Activated CD4-positive, alpha-beta T cell treated with anti-CD3 and anti-CD28 coated beads for 1 hour (primary cell): ENCODE measurements around the gene SEPTIN8.

Experiments used
- DNase-seq: peaks from one replicate; pipeline ENCODE4 v3.0.0-alpha.2; 2020

SEPTIN8 gene

DNA sequence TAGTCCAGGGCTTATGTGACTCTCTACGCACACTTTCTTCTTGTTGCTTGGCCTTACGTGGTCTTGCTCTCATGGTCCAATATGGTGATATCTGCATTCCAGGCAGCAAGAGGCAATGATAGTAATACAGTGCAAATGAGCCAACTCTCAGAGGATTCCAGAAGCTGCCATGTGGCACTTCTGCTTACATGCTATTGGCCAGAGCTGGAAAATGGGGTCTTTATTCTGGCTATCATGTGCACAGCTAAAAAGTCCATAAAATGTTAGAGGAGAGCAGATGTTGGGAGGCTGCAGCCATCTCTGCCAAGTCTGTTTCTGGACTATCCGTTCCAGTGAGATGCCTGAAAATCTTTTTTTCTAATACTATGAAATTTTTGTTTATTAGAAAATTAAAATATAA lies 2.9 kb upstream of the SEPTIN8 start:
- no peak for DNase-seq

DNA sequence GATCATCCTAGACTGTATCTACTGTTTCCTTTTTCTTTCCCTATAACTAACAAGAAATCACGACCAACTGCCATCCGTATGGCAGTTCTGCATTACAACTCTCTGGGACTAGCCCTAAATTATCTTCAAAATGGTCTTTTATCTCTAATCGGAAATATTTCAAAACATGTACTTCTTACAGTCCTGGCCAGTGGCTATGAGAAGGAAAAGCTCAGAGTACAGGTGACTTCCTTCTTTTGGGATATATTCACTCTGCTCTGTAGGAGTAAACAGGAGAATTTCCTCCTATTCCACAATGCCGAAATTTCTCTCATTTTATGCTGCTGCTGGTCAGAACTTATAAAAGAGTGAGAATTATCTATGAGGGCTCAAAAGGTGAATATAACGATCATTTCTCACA lies 1.8 kb upstream of the SEPTIN8 start:
- no peak for DNase-seq

DNA sequence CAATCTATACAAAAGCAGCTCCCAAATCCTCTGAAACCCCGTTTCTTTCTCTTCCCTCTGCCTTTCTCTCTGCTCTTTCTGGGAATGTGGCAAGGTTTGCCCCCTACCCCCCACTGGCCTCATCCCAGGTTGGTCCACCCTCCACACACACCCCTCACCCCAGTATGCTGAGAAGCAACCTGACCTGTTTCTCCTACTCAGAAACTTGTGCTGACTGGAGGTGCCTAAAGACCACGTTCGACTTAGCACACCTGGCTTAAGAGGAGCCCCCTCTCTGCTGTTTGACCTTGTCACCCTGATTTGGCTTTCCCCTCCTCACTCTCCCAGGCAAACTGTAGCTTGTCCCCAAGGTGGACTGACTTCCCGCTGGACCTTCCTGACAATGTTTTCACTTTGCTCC lies 1.1 kb upstream of the SEPTIN8 start:
- DNase-seq = no peak

DNA sequence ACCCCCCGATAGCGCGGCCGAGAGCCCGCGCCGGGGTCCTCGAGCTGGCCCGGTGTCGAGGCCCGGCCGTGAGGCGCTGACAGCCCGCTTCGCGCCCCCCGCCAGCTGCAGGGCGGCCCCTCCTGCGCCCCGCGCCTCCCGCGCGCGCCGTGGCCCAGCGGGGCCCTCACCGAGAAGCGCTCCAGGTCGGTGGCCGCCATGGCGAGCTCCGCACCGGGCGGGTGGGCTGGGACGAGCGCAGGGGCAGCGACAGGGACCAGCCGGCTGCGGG lies 166 bp downstream of the SEPTIN8 start:
- no peak for DNase-seq

DNA sequence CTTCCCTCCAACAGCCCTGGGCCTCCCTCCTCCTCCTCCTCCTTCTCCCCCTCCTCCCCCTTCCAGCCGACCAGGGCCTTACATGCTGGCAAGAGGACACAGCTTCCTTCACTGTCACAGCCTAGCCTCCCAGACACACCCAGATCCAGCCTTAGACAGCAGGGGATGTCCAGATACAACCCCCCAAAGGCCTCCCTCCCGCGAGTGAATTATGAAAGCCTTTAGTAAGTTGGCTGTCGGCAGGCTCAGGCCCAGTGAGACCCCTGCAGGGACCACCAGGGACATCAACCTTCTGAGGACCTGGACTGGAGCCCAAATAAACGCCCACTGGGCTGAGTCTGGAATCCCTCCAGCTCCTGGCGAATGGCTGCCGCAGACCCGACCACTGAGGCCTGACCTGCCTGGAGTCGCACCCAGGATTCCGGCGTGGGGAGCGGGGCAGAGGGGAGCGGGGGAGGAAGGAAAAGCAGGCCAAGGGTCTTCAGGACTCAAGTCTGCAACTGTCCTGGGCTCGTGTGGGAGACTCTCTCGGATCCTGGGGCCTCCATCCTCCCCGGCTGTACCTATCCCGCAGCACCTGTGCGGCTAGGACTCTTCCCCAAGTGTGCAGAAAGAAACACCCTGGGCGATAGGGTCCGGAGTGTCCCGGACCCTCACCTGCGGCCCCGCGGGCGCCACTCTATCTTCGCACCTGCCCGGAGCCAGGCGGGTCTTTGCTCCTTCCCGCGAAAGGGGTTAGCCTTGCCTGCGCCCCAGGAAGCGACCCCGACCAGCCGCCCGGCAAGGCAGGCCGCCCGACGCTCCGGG lies 705 bp downstream of the SEPTIN8 start:
- no peak for DNase-seq

DNA sequence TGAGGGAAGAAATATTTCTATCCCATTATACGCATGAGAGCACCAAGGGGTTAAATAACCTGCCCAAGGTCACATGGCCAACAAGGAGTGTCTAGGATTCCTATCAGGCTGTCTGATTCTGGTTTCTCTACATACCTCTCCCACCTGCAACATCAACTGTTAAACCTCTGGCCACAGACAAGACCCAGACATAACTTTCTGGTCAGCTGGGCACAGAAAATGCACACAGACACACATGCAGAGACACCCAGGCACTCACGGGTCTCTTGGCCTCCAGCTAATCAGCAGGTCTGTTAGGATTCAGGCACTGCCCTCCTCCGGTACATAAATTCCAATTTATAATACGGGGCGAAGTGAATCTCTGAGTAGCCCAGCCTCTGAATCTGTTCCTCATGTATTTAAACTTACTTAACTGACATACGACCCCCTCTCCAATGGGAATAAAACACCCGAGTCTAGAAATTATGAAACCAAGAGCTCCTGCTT lies 1.5 kb downstream of the SEPTIN8 start:
- no peak for DNase-seq

DNA sequence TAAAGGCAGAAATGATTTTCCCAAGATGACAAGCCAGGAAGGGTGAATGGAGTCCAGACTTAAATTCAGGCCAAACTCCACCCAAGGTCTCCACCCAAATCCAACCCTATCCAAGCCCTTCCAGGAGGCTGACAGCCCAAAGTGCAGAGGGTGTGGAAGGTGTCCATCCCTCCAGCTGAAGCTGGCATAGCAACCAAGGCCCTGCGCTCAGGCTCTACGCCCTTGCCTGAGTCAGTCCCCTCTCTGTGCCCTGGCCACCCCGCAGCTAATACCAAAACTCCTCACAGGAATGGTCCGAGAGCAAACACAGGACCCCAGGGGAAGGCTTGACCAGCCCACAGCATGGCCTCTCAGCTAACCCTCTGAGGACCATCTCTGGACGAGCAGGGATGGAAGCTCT lies 2.1 kb downstream of the SEPTIN8 start:
- DNase-seq = no peak

DNA sequence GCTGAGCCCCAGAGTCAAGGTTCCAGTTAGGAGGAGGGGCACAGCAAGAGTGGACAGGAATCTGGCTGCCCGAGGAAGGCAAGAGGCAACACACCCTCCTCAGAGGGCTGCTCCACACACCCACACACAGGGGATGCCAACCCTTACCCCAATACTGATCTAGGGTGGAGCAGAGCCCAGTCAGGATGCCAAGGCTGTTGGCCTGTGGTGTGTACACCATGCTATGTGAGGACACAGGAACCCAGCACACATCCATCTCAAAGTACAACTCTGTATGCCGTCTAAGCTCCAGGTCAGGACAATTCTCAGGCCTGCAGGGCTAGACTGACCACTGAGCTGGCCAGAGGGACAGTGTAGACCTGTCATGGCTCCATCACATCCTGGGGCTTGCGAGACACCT lies 2.6 kb downstream of the SEPTIN8 start:
- DNase-seq = no peak

DNA sequence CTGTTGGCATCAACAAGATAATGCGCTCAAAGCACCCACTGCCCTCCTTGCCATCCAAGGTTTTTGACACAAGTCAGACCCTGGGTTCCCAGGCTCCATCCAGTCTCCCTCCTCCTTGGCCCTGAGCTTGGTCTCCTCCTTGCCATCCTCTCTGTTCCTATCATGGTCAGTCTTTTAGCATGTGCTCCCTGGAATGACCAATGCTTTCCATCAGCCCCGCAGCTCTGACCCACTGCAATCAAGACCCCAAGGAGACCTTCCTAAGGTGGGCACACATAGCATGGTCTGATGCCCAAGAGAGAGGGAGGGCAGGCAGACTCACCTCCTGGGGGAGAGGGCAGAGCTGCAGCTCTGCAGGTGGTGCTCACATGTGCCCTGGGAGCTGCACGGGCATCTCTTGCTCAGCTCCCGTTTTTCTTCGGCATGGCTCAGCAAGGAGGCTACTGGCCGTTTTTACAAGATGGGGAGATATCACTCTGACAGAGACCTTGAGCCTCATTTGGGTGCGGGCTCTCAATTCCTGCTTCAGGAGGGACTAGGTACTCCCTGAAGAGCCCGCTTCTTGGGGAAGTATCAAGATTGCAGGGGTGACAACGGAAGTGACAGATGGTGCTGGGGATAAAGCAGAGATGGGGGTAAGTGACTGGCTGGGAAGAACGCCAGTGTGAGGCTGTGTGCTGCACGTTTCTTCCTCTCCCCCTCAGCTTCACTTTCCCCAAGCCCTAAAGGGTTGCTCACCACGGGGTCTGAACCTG lies 3.3 kb downstream of the SEPTIN8 start:
- no peak for DNase-seq

DNA sequence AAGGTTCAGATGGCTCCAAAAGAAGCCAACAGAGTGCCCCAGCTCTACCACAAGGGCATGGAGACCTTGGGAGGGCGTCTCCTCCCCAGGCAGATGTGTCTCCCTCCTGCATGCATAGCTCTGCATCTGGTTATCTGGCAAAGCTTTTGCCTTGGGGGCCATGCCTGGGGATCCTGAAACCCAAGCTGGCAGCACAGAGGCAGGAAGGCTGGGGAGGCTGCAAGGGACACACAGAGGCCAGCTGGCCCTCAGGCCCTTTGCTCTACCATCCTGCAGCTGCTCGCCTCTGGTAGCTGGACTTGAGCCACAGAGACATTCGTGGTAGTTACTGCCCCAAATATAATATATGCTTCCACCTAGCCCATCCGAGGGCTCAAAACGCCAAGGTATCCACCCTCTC lies 3.9 kb downstream of the SEPTIN8 start:
- no peak for DNase-seq

DNA sequence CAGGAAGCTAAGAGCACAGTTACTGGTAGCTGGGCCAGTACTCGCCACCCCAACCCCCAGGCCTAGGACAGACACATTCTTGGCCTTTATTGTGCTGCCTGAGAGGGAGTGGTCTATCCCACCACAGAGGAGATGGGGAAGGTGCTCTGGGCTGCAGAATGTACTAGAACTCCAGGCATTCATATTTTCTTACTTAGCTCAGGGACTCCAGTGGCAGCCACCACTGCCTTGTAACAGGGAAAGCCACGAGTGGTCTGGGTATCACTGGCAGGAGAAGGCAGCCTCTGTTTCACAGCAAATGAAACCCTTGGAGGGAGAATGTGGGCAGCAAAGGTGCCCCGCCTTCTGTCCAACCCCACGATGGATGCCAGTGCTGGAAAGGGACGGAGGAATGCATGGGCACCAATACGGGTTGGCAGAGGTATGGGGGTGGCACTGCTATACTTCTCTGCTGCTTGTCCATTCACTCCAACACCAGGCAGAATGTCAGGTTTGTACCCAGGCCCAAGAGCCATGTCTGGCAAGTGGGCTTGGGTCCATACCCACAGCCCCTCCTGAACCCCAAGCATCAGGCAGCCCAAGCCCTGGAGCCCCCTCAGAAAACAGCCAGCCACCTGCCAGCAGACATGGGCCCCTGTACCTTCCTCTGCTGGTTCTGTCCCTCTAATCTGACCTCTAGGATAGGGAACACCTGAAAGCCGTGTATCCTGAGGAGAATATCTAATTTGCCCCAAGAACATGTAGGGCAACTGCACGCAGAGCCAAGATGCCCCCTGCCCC lies 4.6 kb downstream of the SEPTIN8 start:
- DNase-seq = no peak

DNA sequence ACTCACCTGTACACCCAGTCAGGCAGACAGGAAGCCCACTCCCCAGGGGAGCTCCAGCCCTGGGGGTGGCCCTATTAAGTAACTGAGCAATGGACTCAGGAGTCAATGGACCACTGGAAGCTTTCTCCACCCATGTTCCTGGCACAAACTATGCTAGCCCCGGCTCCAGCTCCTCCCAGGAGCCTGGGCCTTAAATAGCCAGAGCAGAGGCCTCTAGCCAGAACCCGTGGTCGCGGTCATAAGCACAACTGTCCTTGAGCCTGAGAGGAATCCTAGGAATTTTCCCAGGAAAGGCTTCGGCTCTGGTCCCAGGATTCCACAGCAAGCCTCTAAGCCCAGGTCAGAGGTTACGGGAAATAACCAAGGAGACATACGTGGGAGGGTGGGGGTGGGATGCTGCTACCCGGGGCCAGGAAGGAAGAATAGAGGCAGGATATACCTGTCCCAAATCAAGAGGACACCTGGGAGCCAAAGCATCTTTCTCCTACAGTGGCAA lies 5.5 kb downstream of the SEPTIN8 start:
- no peak for DNase-seq

DNA sequence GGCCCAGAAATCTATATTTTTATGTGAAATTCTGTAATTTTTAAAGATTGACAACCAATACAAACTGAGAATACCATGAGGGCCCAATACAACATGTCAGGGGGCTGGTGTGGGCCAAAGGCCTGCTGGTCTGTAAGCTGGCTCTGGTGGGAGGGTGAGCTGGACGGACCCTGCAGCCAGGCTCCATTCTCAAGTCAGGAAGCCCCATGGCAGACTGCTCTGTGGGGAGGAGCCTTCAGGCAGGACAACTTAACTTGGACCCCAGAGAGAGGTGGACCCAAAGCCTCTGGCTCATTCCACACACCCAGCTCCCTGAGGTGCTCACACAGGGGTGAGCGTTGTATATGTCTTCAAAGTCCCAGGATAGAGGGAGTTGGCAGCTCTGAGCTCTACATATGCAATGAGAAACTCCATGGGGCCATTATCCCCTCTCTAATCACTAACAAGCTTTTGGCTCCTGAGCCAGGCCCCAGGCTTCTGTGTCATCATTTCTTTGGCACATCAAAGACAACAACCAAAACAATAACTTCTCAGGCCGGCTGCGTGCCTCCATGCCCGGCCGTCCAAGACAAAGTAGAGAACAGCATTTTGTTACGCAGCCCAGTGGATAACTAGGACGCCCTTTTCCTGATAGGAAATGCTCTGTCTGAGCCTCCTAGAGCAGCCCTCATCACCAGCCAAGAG lies 6.4 kb downstream of the SEPTIN8 start:
- DNase-seq = no peak

DNA sequence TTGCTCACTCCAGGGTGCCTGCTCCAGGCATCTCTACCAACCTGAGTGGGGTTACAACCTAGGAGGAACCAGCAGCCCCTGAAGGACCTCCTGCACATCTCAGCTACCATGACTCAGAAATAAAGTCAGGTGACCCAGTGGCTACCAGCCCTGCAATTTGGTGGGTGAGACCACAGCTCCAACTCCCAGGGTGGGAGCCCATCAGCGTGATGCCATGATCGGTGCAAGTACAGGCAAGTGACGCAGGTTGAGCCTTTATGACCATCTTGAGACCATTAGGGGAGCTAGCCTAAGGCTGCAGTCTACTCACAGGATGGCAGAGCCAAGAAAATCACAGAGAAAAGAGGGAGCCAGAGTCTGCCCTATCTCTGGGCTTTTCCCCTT lies 8.6 kb downstream of the SEPTIN8 start:
- DNase-seq = no peak

DNA sequence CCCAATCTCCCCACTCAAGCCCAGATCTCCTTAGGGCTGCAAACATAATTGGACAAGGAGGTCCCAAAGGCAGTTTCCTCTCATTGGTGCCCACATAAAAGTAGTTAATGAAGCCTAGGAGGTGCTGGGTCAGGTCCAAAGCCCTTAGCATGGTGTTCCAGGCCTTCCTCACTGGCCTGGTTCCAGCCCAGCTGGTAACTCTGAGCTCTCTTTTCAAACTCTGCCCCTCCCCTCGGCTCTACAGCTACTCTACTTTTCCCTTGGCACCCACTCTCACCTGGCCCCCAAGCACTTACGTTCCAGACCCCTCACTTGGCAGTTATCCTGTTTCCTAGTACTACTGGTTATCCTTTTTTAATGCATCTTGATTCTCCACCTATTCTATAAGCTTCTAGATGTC lies 9.9 kb downstream of the SEPTIN8 start:
- DNase-seq = no peak

DNA sequence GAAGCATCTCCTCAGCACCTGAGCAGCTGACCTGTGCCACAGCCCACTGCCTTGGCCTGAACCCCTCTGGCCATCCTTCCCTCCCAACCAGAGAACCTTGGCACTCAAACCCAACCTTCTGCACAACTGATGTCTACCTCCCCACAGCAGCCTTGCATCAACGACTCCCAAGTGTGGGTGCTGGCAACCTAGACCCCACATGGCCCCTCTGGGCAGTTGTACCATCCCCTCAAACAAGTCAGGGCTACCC lies 10.3 kb downstream of the SEPTIN8 start:
- no peak for DNase-seq

DNA sequence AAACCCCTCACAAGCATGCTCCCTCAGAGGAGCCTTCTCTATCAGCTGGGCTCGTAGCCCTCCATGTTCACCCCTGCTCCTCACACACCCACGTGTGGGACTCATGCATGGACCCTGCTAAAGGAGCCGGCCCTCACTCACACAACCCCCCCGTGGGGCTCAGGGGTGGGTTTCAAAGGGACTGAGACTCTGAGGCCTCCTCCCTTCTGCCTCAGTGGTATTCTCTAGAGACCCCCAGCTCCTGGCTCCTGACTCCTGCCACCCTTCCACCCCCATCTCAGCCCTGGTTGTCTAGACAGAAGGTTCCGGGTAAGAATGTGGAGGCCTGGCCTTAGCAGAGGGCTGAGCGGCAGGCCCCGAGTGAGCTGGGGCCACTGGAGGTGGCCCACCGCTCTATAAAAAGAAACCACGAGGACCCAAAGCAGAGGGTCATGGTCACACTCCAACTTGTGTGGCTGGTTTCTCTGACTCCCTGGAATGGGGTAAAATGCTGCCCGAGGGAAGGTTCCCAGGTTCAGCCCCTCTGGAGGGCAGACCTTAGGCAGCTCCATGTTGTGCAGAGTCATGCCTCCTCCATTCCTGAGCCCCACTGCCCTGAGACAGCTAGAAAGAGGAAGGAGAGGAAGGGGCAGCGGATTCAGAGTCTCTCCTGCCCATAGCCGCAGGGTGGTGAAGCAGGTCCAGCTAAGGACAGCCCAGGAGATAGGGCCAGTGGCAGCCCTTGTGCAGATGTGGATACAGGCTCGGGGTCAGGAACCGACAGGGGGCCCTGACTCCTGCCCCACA lies 10.8 kb downstream of the SEPTIN8 start:
- DNase-seq = no peak

DNA sequence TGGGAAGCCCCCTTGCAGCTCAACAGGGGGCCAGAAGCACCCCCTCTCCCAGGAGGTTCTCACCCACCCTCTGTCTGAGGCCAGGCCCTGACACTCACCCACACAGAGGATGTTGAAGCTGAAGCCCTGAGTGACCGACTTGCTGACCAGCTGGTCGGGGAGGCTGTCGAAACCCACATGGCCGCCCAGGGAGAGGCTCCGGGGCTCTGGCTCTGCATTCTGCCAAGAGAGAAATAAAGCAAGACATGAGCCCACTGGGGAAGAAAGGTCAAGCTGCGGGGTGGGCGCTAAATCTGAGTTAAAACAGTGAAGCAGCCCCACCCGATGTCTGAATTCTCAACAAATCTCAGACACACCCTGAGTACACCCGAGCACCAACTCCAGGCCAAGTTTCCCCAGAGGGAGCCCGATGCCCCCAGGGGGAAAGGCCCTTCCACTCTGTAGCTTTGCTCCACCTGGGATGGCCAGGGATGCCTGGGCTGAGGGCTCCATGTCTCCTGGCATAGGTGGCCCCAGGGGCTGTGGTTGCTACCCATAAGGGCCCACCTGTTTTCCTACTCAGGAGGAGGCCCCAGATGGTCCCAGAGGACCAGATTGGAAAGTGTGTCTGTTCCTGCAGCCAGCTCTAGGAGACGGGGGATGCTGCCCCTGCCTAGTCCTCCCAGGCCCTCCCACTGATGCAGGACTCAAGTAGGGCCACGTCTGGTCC lies 11.6 kb downstream of the SEPTIN8 start:
- no peak for DNase-seq

DNA sequence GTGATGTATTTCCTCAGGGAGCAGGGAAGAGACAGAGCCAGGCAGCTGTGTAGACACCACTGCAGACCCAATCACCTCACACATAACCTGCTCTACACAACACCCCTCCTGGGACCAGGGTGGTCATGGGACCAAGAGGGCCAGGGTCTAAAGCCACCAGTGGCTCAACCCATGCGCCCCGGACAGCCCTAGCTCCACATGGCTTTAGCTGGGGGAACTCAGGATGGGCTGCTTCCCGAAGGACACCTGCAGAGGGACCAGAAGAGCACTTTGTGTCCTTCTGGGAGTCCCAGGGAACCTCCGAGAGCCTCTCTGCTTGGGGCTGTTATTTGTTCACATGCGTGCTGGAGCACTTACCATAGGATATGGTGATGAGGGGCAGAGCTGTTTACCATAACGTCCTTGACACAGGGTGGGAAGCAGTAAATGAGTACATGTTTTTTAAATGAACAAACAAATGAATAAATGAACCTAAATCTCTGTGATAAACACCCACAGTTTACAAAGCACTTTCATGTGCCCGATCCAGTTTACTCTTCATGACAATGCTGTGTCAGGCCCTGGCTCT lies 12.3 kb downstream of the SEPTIN8 start:
- no peak for DNase-seq

DNA sequence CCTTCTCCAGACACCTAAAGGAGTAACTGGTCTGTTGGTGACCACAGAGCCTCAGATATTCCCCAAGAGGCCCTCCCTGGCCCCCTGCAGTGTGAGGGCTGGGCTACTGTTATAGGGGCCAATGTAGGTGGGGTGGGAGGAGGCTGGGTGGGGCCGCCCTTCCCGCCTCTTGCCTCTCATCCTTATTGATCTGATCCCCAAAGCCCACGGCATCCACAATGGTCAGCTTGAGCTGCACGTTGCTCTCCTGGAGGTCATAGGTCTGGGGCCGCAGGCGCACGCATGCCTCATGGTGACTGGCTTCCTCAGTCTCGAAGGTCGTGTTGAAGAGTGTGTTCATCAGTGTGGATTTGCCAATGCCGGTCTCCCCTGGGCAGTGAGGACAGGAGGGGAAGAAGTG lies 13.0 kb downstream of the SEPTIN8 start:
- DNase-seq = no peak

DNA sequence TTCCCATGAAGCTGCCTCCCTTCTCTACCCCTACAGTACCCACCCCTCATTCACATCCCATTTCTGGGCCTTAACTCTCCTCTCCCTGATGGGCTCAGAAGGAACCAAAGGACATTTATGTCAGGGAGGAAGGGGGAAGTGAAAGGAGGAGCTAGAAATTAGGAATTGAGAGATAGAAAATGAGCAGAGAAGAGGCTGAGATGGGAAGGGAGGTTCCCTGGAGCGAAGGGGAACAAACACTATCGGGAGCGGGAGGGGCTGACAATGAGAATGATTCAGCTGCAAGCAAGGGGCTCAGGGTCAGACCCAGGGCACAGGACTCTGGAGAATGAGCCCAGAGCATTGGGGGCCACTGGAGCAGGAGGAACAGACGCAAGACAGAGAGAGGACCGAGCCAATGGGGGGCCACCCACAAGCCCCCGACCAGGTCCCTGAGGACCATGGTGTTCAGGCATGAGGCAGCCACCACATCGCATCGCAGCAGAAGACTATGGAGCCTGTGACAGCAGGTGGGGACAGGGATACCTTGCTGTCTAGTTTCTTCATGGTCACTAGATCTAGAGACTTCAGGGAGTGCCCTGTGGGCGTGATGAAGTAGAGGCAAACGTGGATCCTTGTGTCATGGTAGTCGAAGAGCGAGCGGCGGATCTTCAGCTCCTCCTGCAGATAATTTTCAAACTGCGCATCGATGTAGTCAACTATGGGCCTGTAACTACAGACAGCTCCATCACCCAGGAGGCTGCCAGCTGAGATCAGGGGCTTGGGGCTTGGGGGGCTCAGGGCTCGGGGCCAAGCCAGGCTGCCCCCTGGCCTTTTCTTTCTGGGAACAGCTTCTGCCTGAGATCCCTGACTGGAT lies 13.6 kb downstream of the SEPTIN8 start:
- DNase-seq = no peak
